Heart left ventricle (tissue), 13 donors: ENCODE data around the gene KCNQ1OT1.

Experiments used
- POLR2A ChIP-seq, 2 donors: fragments of 450-650 bp; IDR thresholded peaks; one replicate each; pipeline ENCODE4 v1.6.1; 2017; ENCODE audit warnings: antibody characterized with exemption in 2 of 2, mild to moderate bottlenecking in 2 of 2, moderate library complexity in 2 of 2
- TF ChIP-seq, protein P1 (sequence below), 12 donors: fragments of 200-600 bp; sonication (generic) in 4 of 12; IDR thresholded peaks; one replicate each; pipeline versions ENCODE4 v1.5.0 to v1.8.0; 2018 to 2022; ENCODE audit warnings: antibody characterized with exemption in 12 of 12, mild to moderate bottlenecking in 5 of 12
- donor health status: ischemic (EF 13 %, LVEDD 7.1; RV severe dilation, severe dysfunction).
- donor health status: DM: no; HTN: yes; CAD: no.
- donor health status: DM: no; HTN: no; CAD: no.
- donor health status: ischemic (EF 25% LVEDD 6.9; RV normal size, moderate dysfunction).
- donor health status: ischemic (EF 25% LVEDD 5.7; RV mildly dilated, moderate dysfunction).
- donor health status: ischemic (EF 35%, LVEDD 5.7; RV mildly dilated, moderate dysfunction).
- donor health status: nonischemic (EF 11% LVEDD 7.7; RV severe dilation, severe dysfunction).
- donor health status: DM: yes; HTN: yes; CAD: no.
- donor health status: PGD.
- donor health status: ischemic (EF 29% LVEDD 5.4; RV normal size, mild dysfunction).
- donor health status: nonischemic (EF 23%, LVEDD 6.1; RV moderate dilation, normal function).

DNA sequence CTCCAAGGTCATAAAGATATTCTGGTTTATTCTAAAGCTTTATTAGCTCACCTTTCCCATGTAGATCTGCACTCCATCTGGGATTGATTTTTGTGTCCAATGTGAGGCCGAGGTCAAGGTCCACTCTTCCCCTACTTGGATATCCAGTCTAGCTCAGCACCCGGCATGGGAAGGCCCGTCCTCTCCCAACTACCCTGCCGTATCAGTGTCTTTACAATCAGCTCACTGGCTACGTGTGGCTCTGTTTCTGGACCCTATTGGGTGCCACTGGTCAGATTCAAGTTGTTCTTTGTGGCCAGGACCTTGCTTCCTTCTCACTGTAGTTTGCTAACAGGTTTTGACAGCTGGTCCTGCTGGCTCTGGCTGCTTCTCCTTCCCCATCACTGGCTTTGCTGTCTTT, 30.9 kb downstream of the KCNQ1OT1 start:
- TF ChIP-seq, protein P1, sequence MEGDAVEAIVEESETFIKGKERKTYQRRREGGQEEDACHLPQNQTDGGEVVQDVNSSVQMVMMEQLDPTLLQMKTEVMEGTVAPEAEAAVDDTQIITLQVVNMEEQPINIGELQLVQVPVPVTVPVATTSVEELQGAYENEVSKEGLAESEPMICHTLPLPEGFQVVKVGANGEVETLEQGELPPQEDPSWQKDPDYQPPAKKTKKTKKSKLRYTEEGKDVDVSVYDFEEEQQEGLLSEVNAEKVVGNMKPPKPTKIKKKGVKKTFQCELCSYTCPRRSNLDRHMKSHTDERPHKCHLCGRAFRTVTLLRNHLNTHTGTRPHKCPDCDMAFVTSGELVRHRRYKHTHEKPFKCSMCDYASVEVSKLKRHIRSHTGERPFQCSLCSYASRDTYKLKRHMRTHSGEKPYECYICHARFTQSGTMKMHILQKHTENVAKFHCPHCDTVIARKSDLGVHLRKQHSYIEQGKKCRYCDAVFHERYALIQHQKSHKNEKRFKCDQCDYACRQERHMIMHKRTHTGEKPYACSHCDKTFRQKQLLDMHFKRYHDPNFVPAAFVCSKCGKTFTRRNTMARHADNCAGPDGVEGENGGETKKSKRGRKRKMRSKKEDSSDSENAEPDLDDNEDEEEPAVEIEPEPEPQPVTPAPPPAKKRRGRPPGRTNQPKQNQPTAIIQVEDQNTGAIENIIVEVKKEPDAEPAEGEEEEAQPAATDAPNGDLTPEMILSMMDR (IDR thresholded peaks at IDR 0.05): no peak
- no peak for TF ChIP-seq POLR2A (IDR thresholded peaks at IDR 0.05)
